Ishikawa (cell line): ENCODE results near the gene IL2RA.
A peak's percentile ranks its signal among the peaks of the same experiment; 100 is the strongest.

Experiments used
- CEBPB ChIP-seq: IDR thresholded peaks from 2 replicates; pipeline ENCODE4 v1.6.1; 2012
- CREB1 ChIP-seq: IDR thresholded peaks from 2 replicates; pipeline ENCODE4 v1.6.1; 2012; ENCODE audit warnings: low read depth
- EGR1 ChIP-seq: IDR thresholded peaks from 2 replicates; pipeline ENCODE4 v1.6.1; 2012
- EP300 ChIP-seq: IDR thresholded peaks from 2 replicates; pipeline ENCODE4 v1.6.1; 2012; ENCODE audit warnings: borderline replicate concordance
- FOXM1 ChIP-seq: IDR thresholded peaks from 2 replicates; pipeline ENCODE4 v1.6.1; 2012; ENCODE audit warnings: low read depth, borderline replicate concordance
- NFIC ChIP-seq: IDR thresholded peaks from 2 replicates; pipeline ENCODE4 v1.6.1; 2012
- RAD21 ChIP-seq: IDR thresholded peaks from 2 replicates; pipeline ENCODE4 v1.6.1; 2012; ENCODE audit warnings: low read depth
- TAF1 ChIP-seq: IDR thresholded peaks from 2 replicates; pipeline ENCODE4 v1.6.1; 2012; ENCODE audit warnings: low read depth, mild to moderate bottlenecking
- TCF12 ChIP-seq: IDR thresholded peaks from 2 replicates; pipeline ENCODE4 v1.6.1; 2012; ENCODE audit warnings: low read depth
- TEAD4 ChIP-seq: IDR thresholded peaks from 2 replicates; pipeline ENCODE4 v1.6.1; 2012
- YY1 ChIP-seq: IDR thresholded peaks from 2 replicates; pipeline ENCODE4 v1.6.1; 2012; ENCODE audit warnings: low read depth
- ZBTB7A ChIP-seq: IDR thresholded peaks from 2 replicates; pipeline ENCODE4 v1.6.1; 2012; ENCODE audit warnings: low read depth
- TF ChIP-seq, protein P1 (sequence below): IDR thresholded peaks from 2 replicates; pipeline ENCODE4 v1.6.1; 2012
- TF ChIP-seq, protein P2 (sequence below): IDR thresholded peaks from 2 replicates; pipeline ENCODE4 v1.6.1; 2012
- TF ChIP-seq, protein P3 (sequence below): IDR thresholded peaks from 2 replicates; pipeline ENCODE4 v1.6.1; 2012; ENCODE audit warnings: low read depth, mild to moderate bottlenecking

The IL2RA gene

DNA sequence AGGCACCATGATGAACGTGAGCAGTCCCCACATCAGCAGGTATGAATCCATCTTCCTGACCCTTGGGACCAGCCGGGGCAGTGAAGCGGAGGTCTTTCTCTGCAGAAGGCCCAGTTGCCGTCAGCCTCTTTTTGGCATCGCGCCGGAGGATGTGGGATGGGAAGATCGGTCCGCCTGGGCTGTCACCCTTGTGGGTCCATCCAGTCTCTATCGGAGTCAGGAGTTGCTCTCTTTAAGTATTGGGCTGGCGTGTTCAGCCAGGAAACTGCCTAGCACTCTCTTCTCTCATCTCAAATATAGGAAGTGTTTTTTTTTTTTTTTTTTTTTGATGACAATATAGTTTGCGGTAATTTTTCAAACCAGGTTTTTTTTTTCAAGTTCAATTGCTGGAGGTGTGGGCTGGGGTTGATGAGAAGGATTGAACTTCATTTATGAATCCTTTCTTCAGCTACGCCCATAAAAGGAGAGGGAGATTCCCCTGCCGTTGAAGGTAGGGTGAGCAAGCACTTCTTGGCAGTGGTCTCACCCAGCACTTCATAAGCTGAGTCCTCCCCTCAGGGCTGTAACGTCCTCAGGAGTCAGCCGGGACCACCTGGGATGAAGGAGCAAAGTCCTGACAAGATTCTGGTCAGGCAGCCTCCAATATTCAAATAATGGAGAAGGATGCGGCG lies at the start of gene IL2RA:
Gene IL2RA (minus strand): TSS at position 267 of the 671 bp plus-strand sequence. CDS start 216 bp downstream, at position 51.
- TF ChIP-seq, protein P1, sequence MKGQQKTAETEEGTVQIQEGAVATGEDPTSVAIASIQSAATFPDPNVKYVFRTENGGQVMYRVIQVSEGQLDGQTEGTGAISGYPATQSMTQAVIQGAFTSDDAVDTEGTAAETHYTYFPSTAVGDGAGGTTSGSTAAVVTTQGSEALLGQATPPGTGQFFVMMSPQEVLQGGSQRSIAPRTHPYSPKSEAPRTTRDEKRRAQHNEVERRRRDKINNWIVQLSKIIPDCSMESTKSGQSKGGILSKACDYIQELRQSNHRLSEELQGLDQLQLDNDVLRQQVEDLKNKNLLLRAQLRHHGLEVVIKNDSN = no peak
- TF ChIP-seq RAD21 = no peak
- TF ChIP-seq TCF12 = no peak
- TF ChIP-seq, protein P2, sequence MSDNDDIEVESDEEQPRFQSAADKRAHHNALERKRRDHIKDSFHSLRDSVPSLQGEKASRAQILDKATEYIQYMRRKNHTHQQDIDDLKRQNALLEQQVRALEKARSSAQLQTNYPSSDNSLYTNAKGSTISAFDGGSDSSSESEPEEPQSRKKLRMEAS = no peak
- TF ChIP-seq FOXM1 = no peak
- TF ChIP-seq, protein P3, sequence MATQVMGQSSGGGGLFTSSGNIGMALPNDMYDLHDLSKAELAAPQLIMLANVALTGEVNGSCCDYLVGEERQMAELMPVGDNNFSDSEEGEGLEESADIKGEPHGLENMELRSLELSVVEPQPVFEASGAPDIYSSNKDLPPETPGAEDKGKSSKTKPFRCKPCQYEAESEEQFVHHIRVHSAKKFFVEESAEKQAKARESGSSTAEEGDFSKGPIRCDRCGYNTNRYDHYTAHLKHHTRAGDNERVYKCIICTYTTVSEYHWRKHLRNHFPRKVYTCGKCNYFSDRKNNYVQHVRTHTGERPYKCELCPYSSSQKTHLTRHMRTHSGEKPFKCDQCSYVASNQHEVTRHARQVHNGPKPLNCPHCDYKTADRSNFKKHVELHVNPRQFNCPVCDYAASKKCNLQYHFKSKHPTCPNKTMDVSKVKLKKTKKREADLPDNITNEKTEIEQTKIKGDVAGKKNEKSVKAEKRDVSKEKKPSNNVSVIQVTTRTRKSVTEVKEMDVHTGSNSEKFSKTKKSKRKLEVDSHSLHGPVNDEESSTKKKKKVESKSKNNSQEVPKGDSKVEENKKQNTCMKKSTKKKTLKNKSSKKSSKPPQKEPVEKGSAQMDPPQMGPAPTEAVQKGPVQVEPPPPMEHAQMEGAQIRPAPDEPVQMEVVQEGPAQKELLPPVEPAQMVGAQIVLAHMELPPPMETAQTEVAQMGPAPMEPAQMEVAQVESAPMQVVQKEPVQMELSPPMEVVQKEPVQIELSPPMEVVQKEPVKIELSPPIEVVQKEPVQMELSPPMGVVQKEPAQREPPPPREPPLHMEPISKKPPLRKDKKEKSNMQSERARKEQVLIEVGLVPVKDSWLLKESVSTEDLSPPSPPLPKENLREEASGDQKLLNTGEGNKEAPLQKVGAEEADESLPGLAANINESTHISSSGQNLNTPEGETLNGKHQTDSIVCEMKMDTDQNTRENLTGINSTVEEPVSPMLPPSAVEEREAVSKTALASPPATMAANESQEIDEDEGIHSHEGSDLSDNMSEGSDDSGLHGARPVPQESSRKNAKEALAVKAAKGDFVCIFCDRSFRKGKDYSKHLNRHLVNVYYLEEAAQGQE = no peak
- no peak for TF ChIP-seq CREB1
- no peak for TF ChIP-seq ZBTB7A
- no peak for TF ChIP-seq CEBPB
- TF ChIP-seq NFIC = no peak

DNA sequence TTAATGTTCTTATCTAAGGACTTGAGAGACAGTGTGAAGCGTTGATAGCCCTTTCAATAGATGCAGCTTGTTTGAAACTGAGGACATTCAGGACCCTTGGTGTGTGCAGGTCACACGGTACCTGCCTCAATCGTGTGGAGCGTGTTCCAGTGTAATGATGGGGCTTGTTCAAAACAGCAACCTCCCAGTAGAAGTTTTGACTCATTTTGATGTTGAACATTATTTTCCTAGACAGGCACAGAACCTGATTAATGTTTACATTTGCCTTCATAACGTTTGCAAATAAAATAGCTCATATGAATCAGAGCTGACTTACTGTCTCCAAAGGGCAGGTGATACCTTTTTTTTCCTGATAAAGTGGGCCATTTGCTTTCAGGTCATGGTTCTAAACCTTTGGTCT lies 48.0 kb upstream of the IL2RA start:
- TF ChIP-seq ZBTB7A (no peak), EGR1 (no peak), CEBPB (no peak), TAF1 (no peak), FOXM1 (no peak), NFIC (no peak)

DNA sequence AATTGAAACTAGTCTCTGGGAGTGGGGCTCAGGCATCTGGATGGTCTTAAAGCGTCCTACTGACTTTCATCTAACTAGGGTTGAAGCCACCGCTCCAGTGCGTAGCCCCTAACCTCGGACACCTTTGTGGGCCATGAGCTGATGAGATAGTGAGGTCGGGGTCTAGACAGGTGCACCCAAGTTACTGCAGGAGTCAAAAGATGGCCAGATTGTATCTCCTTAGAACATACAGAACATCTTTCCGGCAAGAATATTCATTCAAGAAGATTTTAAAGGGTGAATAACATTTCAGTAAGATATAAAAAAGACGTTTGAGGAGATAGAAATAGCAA lies 47.2 kb upstream of the IL2RA start:
- TF ChIP-seq, protein P1 = no peak
- TF ChIP-seq NFIC (no peak), ZBTB7A (no peak), TEAD4 (no peak), CREB1 (no peak), EP300 (no peak), EGR1 (no peak), TCF12 (no peak), YY1 (no peak), CEBPB (no peak)
- TF ChIP-seq, protein P3 = no peak

DNA sequence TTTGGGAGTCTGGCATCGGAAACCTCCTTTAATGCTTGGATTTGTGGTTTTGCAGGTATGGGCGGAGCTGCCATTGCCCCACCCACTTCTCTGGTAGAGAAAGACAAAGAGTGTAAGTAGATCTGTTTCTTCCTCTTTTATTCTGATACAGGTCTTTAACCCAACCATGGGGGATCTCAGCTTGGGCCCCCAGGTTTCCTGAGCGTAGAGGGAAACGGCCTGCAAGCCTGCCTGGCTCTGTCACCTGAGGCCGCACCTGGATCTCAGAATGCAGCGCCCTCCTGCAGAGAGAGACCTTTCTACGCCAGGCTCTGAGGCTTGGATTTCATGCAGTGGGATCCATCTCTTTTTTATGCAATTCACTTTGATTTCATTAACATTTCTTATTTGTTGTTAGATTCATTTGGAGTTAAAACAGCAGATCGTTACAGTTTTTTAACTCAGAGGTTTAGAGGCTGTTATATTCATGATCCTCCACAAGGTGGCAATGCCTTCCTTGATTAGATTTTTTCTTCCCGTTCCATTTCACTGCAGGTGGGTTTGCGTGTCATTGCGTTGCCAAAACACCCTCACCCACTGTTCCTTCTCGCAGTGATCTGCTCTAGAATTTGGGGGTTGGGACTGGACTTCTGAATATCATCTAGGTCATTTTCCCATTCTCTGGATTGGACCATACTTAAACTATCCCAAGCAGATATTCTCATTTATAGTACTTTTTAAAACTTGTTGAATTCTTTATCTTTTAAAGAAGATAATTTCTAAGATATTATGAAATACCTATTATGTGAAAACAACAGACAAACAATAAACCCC lies 46.7 kb upstream of the IL2RA start:
- TF ChIP-seq TEAD4 = no peak
- TF ChIP-seq RAD21 = peak; percentile 63

DNA sequence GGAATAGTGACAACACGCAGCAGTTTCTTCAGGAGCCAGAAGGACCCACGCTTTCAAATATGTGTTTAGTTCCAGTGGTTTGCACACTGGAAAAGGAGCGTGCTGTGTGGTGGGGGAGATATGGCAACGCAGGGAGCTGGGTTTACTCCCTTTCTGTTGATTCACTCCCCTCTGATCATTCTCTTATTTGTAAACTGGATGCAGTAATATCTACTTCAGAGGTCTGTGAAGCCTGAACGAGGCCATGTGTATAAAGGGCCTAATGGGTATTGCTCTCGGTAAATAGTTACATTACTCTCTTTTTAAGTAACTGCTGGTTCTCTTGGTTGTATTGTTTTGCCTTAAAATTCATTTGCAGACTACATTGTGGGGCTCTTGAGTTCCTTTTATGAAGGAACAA lies 45.9 kb upstream of the IL2RA start:
- TF ChIP-seq FOXM1 (no peak), NFIC (no peak), TEAD4 (no peak), EGR1 (no peak), CREB1 (no peak), ZBTB7A (no peak), EP300 (no peak), CEBPB (no peak), TCF12 (no peak), RAD21 (no peak), TAF1 (no peak), YY1 (no peak)
- TF ChIP-seq, protein P2 = no peak
- TF ChIP-seq, protein P3 = no peak
